Smooth muscle cell (in vitro differentiated cells): ENCODE data around the gene KAT8. TPM values are rescaled to one million over a fixed set of nuclear protein-coding genes. Genes with fewer than 3 reads are reported as not detected.

Experiments
- DNase-seq: peaks from one replicate; lab custom pipeline; 2025; ENCODE audit not compliant: unreplicated experiment; lab: John Stamatoyannopoulos, UW
- H2AFZ ChIP-seq: fragments of 200-600 bp; sonication (generic); 2 replicates; pipeline ENCODE4 v1.6.0; 2016; ENCODE audit warnings: antibody characterized with exemption, low read depth, mild to moderate bottlenecking
- H3F3A ChIP-seq: fragments of 200-600 bp; sonication (generic); 2 replicates; pipeline ENCODE4 v1.6.0; 2017; ENCODE audit warnings: antibody characterized with exemption, low read depth
- H3K27ac ChIP-seq: fragments of 200-600 bp; sonication (generic); 2 replicates; pipeline ENCODE4 v1.5.1; 2016; ENCODE audit warnings: low read depth, mild to moderate bottlenecking
- H3K27me3 ChIP-seq: fragments of 200-600 bp; sonication (generic); 2 replicates; pipeline ENCODE4 v1.6.1; 2016; ENCODE audit warnings: low read depth, mild to moderate bottlenecking
- H3K36me3 ChIP-seq: fragments of 200-600 bp; sonication (generic); 2 replicates; pipeline ENCODE4 v1.5.1; 2016; ENCODE audit warnings: low read depth
- H3K4me1 ChIP-seq: fragments of 200-600 bp; sonication (generic); 2 replicates; pipeline ENCODE4 v1.5.1; 2016; ENCODE audit warnings: low read depth
- H3K4me2 ChIP-seq: fragments of 200-600 bp; sonication (generic); 2 replicates; pipeline ENCODE4 v1.6.0; 2016; ENCODE audit warnings: mild to moderate bottlenecking
- H3K4me3 ChIP-seq: fragments of 200-600 bp; sonication (generic); 2 replicates; pipeline ENCODE4 v1.5.1; 2016; ENCODE audit warnings: mild to moderate bottlenecking
- H3K79me2 ChIP-seq: fragments of 200-600 bp; sonication (generic); 2 replicates; pipeline ENCODE4 v1.6.0; 2016; ENCODE audit warnings: low read depth, mild to moderate bottlenecking
- H3K9ac ChIP-seq: fragments of 200-600 bp; sonication (generic); 2 replicates; pipeline ENCODE4 v1.6.0; 2016; ENCODE audit warnings: low read depth
- H3K9me3 ChIP-seq: fragments of 200-600 bp; sonication (generic); replicated peaks from 2 replicates; pipeline ENCODE4 v1.5.1; 2016; ENCODE audit warnings: low read depth
- H4K20me1 ChIP-seq: fragments of 200-600 bp; sonication (generic); 2 replicates; pipeline ENCODE4 v1.6.0; 2016; ENCODE audit warnings: low read depth
- CTCF ChIP-seq: fragments of 200-600 bp; sonication (generic); IDR thresholded peaks from 2 replicates; pipeline ENCODE4 v1.5.1; 2017; ENCODE audit warnings: borderline replicate concordance, mild to moderate bottlenecking, antibody characterized with exemption; ENCODE audit not compliant: insufficient read depth, poor library complexity, severe bottlenecking
- WGBS: methylation state at CpG from one replicate; pipeline ENCODE4 v1.1.7; 2016; ENCODE audit warnings: low lambda C conversion rate; 5-methylcytosine and 5-hydroxymethylcytosine counted together
- polyA plus RNA-seq: library from polyadenylated mRNA; unstranded; fragments of >200 nt; fragmentation: Nextera tagmentation; extraction: Ambion mirVana; gene quantifications from 2 replicates; pipeline ENCODE4 v1.2.1, GENCODE V29; 2016
- total RNA-seq: library from RNA; depleted of rRNA; stranded (reverse); fragments of >200 nt; gene quantifications from 2 replicates; pipeline ENCODE4 v1.2.3, GENCODE V29; 2014

KAT8 gene
- total and polyA plus RNA-seq, 2 experiments from 2014 or later, result 29.1 to 32.9 TPM

DNA sequence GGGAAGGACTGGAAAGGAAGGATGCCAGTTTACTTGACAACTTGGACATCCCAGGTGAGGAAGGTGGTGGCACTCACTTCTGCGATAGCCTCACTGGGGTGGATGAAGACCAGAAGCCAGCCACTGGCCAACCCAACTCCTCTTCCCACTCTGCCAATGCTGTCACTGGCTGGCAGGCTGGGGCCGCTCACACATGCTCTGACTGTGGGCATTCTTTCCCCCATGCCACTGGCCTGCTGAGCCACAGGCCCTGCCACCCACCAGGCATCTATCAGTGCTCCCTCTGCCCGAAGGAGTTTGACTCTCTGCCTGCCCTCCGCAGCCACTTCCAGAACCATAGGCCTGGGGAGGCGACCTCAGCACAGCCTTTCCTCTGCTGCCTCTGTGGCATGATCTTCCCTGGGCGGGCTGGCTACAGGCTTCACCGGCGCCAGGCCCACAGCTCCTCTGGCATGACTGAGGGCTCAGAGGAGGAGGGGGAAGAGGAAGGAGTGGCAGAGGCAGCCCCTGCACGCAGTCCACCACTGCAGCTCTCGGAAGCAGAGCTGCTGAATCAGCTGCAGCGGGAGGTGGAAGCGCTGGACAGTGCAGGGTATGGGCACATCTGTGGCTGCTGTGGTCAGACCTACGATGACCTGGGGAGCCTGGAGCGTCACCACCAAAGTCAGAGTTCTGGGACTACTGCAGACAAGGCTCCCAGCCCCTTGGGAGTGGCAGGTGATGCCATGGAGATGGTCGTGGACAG lies 38.7 kb upstream of the KAT8 start:
- no peak overlapping the region for H3K9ac ChIP-seq
- H3K79me2 ChIP-seq, result peaks cover 36% of the 10 kb centered on the region
- H3K27ac ChIP-seq, result no peak overlapping the region
- no peaks in the 10 kb centered on the region for H3K9me3 ChIP-seq
- no peak for TF ChIP-seq CTCF
- H3F3A ChIP-seq, result no peaks in the 10 kb centered on the region
- H2AFZ ChIP-seq, result no peak overlapping the region
- H3K36me3 ChIP-seq, result no peaks in the 10 kb centered on the region
- H4K20me1 ChIP-seq, result peaks cover 29% of the 10 kb centered on the region
- DNase-seq, result no peak
- H3K4me3 ChIP-seq, result no peak overlapping the region
- 99% methylated on average over 14 of the region's 15 CpGs for WGBS
- H3K27me3 ChIP-seq, result no peaks in the 10 kb centered on the region
- peaks cover 6% of the 10 kb centered on the region for H3K4me1 ChIP-seq
- H3K4me2 ChIP-seq, result no peak overlapping the region

GRCh38 chr16:31079342-31079944 lies 38.0 kb upstream of the KAT8 start:
- no peak overlapping the region for H3K27ac ChIP-seq
- H3F3A ChIP-seq, result no peaks in the 10 kb centered on the region
- H3K9ac ChIP-seq, result no peak overlapping the region
- no peaks in the 10 kb centered on the region for H3K36me3 ChIP-seq
- DNase-seq, result no peak
- no peak for TF ChIP-seq CTCF
- no peak overlapping the region for H3K4me2 ChIP-seq
- H4K20me1 ChIP-seq, result peaks cover 29% of the 10 kb centered on the region
- peaks cover 6% of the 10 kb centered on the region for H3K4me1 ChIP-seq
- peaks cover 36% of the 10 kb centered on the region for H3K79me2 ChIP-seq
- no peaks in the 10 kb centered on the region for H3K9me3 ChIP-seq
- H2AFZ ChIP-seq, result no peak overlapping the region
- 93% methylated on average over 12 of the region's 13 CpGs for WGBS
- H3K4me3 ChIP-seq, result no peak overlapping the region
- H3K27me3 ChIP-seq, result no peaks in the 10 kb centered on the region

- 97% methylated on average over 40 of the region's 40 CpGs for WGBS
- no peak overlapping the region for H3K9ac ChIP-seq
Observed at GRCh38 chr16:31080035-31080629, 37.3 kb upstream of the KAT8 start.

More at GRCh38 chr16:31080035-31080629, 37.3 kb upstream of the KAT8 start:
- Histone ChIP-seq H3K4me1 (peaks cover 3% of the 10 kb centered on the region), H3K4me2 (no peak overlapping the region), H3K27ac (no peak overlapping the region), H3K4me3 (no peak overlapping the region), H2AFZ (no peak overlapping the region), H3K36me3 (no peaks in the 10 kb centered on the region), H3K27me3 (no peaks in the 10 kb centered on the region), H3K9me3 (no peaks in the 10 kb centered on the region), H3K79me2 (peaks cover 29% of the 10 kb centered on the region), H3F3A (no peaks in the 10 kb centered on the region), H4K20me1 (peaks cover 29% of the 10 kb centered on the region)
- DNase-seq, result no peak
- no peak for TF ChIP-seq CTCF
